HepG2 (cell line): ENCODE results near the gene IFI27L2. TPM values are rescaled to one million over a fixed set of nuclear protein-coding genes. Genes with fewer than 3 reads are reported as not detected.
A peak's percentile ranks its signal among the peaks of the same experiment; 100 is the strongest.

Experiments
- ADNP ChIP-seq: sonication (generic); formaldehyde crosslinking; IDR thresholded peaks from 2 replicates; pipeline ENCODE4 v1.4.0; 2020; ENCODE audit warnings: missing genetic modification reagents
- AGO1 ChIP-seq: fragments of 200-400 bp; formaldehyde crosslinking; IDR thresholded peaks from 2 replicates; pipeline ENCODE4 v1.6.1; 2017; ENCODE audit warnings: mild to moderate bottlenecking, low read depth, low read length, moderate library complexity; ENCODE audit not compliant: poor library complexity, severe bottlenecking
- ARHGAP35 ChIP-seq: sonication (generic); formaldehyde crosslinking; IDR thresholded peaks from 2 replicates; pipeline ENCODE4 v1.9.0; 2022; ENCODE audit warnings: mild to moderate bottlenecking, inconsistent platforms, moderate library complexity, missing genetic modification reagents, borderline replicate concordance
- CEBPZ ChIP-seq: IDR thresholded peaks from 2 replicates; pipeline ENCODE4 v1.6.1; 2012; ENCODE audit warnings: low read length, improper control_type of control experiment
- GATAD2A ChIP-seq: IDR thresholded peaks from 2 replicates; pipeline ENCODE4 v1.6.1; 2016
- GRHL1 ChIP-seq: sonication (generic); formaldehyde crosslinking; conservative IDR thresholded peaks from 2 replicates; pipeline ENCODE4 v1.8.0; 2022; ENCODE audit warnings: missing genetic modification reagents
- HDAC1 ChIP-seq: sonication (generic); formaldehyde crosslinking; IDR thresholded peaks from 2 replicates; pipeline ENCODE4 v1.5.1; 2020; ENCODE audit warnings: mild to moderate bottlenecking, missing genetic modification reagents
- HMG20A ChIP-seq: IDR thresholded peaks from 2 replicates; pipeline ENCODE4 v1.6.1; 2016; ENCODE audit warnings: borderline replicate concordance
- MIXL1 ChIP-seq: IDR thresholded peaks from 2 replicates; pipeline ENCODE4 v1.6.1; 2016
- NFAT5 ChIP-seq: sonication (generic); formaldehyde crosslinking; IDR thresholded peaks from 2 replicates; pipeline ENCODE4 v1.4.0; 2020; ENCODE audit warnings: missing genetic modification reagents
- POGK ChIP-seq: sonication (generic); formaldehyde crosslinking; conservative IDR thresholded peaks from 2 replicates; pipeline ENCODE4 v1.8.0; 2022; ENCODE audit warnings: mild to moderate bottlenecking, moderate library complexity, missing genetic modification reagents
- RBAK ChIP-seq: sonication (generic); formaldehyde crosslinking; IDR thresholded peaks from 2 replicates; pipeline ENCODE4 v1.5.1; 2020; ENCODE audit warnings: mild to moderate bottlenecking, missing genetic modification reagents
- RFXANK ChIP-seq: IDR thresholded peaks from 2 replicates; pipeline ENCODE4 v1.6.1; 2016
- SALL1 ChIP-seq: sonication (generic); formaldehyde crosslinking; IDR thresholded peaks from 2 replicates; pipeline ENCODE4 v1.8.0; 2022; ENCODE audit warnings: mild to moderate bottlenecking, missing genetic modification reagents
- SRSF4 ChIP-seq: fragments of 200-400 bp; formaldehyde crosslinking; IDR thresholded peaks from one replicate; pipeline ENCODE4 v1.6.1; 2018; ENCODE audit warnings: mild to moderate bottlenecking, low read depth, low read length, moderate library complexity; ENCODE audit not compliant: poor library complexity, severe bottlenecking
- THAP11 ChIP-seq: IDR thresholded peaks from 2 replicates; pipeline ENCODE4 v1.6.1; 2016; ENCODE audit warnings: missing biosample characterization, missing genetic modification reagents
- ZNF496 ChIP-seq: sonication (generic); formaldehyde crosslinking; IDR thresholded peaks from 2 replicates; pipeline ENCODE4 v1.8.1; 2023; ENCODE audit warnings: mild to moderate bottlenecking, moderate library complexity, missing genetic modification reagents; ENCODE audit not compliant: insufficient replicate concordance
- ZSCAN21 ChIP-seq: sonication (generic); formaldehyde crosslinking; IDR thresholded peaks from 2 replicates; pipeline ENCODE4 v1.8.0; 2022; ENCODE audit warnings: mild to moderate bottlenecking, missing genetic modification reagents, moderate library complexity, borderline replicate concordance
- polyA plus RNA-seq, 8 experiments: library from polyadenylated mRNA; depleted of rRNA in 3 of 8; stranded (reverse) in 7 of 8; unstranded in 1 of 8; fragments of >200 nt; fragmentation: Illumina TruSeq in 4 of 8; extraction: Trizol in 4 of 8; gene quantifications; 2 replicates each; pipeline versions ENCODE4 v1.2.1 to v1.2.3, GENCODE V29; 2011 to 2016; ENCODE audit warnings: low read depth in 4 of 8, missing spikeins in 1 of 8, mixed read lengths in 1 of 8; ENCODE audit not compliant: insufficient read depth in 1 of 8
- total RNA-seq, 5 experiments: library from RNA; depleted of rRNA; stranded (reverse); fragments of >200 nt; fragmentation: Illumina TruSeq; extraction: Trizol; gene quantifications; 2 replicates each; pipeline ENCODE4 v1.2.3, GENCODE V29; 2016; ENCODE audit warnings: low read depth in 1 of 5

IFI27L2 gene
- total and polyA plus RNA-seq, 2 of the 13 experiments (the other 11 are each of a cell fraction or from before 2014, with no cell fraction given) = 4.3 to 4.8 TPM

GRCh38 chr14:94144765-94145164 lies 15.4 kb upstream of the IFI27L2 start (continued):
- TF ChIP-seq CEBPZ (no peak), ZNF496 (CRISPR knock-in tag) (no peak), SALL1 (no peak), GRHL1 (CRISPR knock-in tag) (no peak), RBAK (no peak), POGK (CRISPR knock-in tag) (no peak), THAP11 (CRISPR knock-in tag) (no peak), SRSF4 (no peak), NFAT5 (CRISPR knock-in tag) (no peak), HMG20A (CRISPR knock-in tag) (0 out of 2 replicates have a peak, but pooled peaks have one; percentile 23), AGO1 (no peak), HDAC1 (CRISPR knock-in tag) (no peak), ARHGAP35 (CRISPR knock-in tag) (no peak), ADNP (CRISPR knock-in tag) (no peak), RFXANK (CRISPR knock-in tag) (no peak), MIXL1 (CRISPR knock-in tag) (no peak), GATAD2A (peak; percentile 19; the same call in 1 of the 2 replicates), ZSCAN21 (CRISPR knock-in tag) (no peak)
